HFF-Myc (cell line): ENCODE data around the gene NAPB.

Source experiments
- DNase-seq: peaks from one replicate; pipeline ENCODE4 v3.0.0-alpha.2; 2011; ENCODE audit warnings: low read depth; ENCODE audit errors: extremely low read depth
- H3K4me3 ChIP-seq: replicated peaks from 2 replicates; pipeline ENCODE4 v1.5.1; 2011; ENCODE audit warnings: low read depth, mild to moderate bottlenecking, control low read depth, low read length
- TF ChIP-seq, protein P1 (sequence below): IDR thresholded peaks from 2 replicates; pipeline ENCODE4 v1.5.1; 2012; ENCODE audit warnings: mild to moderate bottlenecking, low read depth, low read length, control low read depth; ENCODE audit errors: missing control alignments

Gene NAPB

DNA sequence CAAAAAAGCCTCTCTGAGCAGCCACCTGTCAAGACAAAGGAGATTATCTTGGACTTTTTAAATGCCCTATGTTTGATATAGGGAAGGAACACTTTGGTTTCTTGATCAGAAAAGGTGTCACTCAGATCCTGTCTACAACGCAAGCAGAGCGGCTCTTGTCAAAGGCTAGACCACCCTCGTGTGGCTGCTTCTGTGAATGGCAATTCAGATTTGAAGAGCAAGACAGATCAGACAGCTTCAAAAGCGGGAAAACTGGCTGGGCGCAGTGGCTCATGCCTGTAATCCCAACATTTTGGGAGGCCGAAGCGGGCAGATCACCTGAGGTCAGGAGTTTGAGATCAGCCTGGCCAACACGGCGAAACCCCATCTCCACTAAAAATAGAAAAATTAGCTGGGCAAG, 80.8 kb downstream of the NAPB start:
- TF ChIP-seq, protein P1, sequence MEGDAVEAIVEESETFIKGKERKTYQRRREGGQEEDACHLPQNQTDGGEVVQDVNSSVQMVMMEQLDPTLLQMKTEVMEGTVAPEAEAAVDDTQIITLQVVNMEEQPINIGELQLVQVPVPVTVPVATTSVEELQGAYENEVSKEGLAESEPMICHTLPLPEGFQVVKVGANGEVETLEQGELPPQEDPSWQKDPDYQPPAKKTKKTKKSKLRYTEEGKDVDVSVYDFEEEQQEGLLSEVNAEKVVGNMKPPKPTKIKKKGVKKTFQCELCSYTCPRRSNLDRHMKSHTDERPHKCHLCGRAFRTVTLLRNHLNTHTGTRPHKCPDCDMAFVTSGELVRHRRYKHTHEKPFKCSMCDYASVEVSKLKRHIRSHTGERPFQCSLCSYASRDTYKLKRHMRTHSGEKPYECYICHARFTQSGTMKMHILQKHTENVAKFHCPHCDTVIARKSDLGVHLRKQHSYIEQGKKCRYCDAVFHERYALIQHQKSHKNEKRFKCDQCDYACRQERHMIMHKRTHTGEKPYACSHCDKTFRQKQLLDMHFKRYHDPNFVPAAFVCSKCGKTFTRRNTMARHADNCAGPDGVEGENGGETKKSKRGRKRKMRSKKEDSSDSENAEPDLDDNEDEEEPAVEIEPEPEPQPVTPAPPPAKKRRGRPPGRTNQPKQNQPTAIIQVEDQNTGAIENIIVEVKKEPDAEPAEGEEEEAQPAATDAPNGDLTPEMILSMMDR = peak; percentile 37
- no peak overlapping the region for H3K4me3 ChIP-seq
- no peak for DNase-seq

DNA sequence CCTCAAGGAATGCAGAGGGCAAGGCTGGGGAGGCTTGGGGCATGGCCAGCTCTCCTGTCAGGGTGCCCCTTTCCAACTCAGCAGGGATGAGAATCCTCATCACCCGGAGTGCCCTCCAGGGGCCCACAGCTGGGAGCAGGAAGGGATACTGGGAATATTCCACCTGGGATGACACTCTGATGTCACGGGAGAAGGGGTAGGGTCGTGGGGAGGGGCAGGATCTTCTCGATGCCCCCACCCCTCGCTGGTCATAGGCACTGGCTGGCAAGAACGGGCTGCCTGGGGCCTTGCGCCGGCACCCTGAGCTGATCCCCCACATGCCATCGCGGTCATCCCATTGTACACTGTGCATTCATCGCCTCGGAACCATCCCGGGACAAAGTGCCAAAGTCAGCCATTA, 81.3 kb downstream of the NAPB start:
- DNase-seq = no peak
- TF ChIP-seq, protein P1 = no peak
- no peak overlapping the region for H3K4me3 ChIP-seq

- no peak overlapping the region for H3K4me3 ChIP-seq
- no peak for DNase-seq
- TF ChIP-seq, protein P1 = no peak
These were observed 84.0 kb downstream of the NAPB start for GRCh38 chr20:23337312-23337711.

- DNase-seq = no peak
- TF ChIP-seq, protein P1 = no peak
- H3K4me3 ChIP-seq = no peak overlapping the region
These were observed 84.8 kb downstream of the NAPB start for GRCh38 chr20:23336476-23336875.

GRCh38 chr20:23335521-23335920, 85.8 kb downstream of the NAPB start:
- H3K4me3 ChIP-seq = no peak overlapping the region
- TF ChIP-seq, protein P1 = no peak

GRCh38 chr20:23334111-23334510, 87.2 kb downstream of the NAPB start:
- no peak for DNase-seq
- TF ChIP-seq, protein P1 = no peak
- no peak overlapping the region for H3K4me3 ChIP-seq

More at GRCh38 chr20:23335521-23335920, 85.8 kb downstream of the NAPB start:
- no peak for DNase-seq

GRCh38 chr20:23332467-23332866, 88.8 kb downstream of the NAPB start:
- TF ChIP-seq, protein P1 = no peak
- no peak overlapping the region for H3K4me3 ChIP-seq
- no peak for DNase-seq
